ENCODE measurements around the gene ATP2A1. TPM values are rescaled to one million over a fixed set of nuclear protein-coding genes. Genes with fewer than 3 reads are reported as not detected.

Gene ATP2A1
- polyA plus RNA-seq, 1 donor (not counting 4 experiments of a cell fraction or from before 2014, with no cell fraction given), result 0.12 TPM

DNA sequence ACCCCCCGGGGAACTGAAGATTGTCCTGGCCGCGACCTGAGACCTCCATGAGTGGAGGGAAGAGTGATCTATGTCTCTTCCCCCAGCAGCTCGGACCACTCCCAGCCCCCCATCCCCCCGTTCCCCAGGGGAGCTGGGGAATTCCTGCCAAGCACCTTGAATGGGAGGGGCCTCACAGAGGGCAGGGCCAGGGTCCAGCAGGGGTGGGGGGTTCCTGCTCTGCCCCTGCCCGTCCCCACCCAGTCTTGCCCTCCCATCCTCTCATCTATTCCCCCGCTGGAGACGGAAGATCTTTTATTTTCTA lies 41.6 kb upstream of the ATP2A1 start:
- Histone ChIP-seq H3K9me1 (ENCODE audit: control insufficient read depth, extremely low read depth, insufficient read depth, low read length) (no peaks in the 10 kb centered on the region), H2AFZ (ENCODE audit: control insufficient read depth, low read length) (no peak overlapping the region), H3K4me2 (ENCODE audit: control insufficient read depth, extremely low read depth, insufficient read depth, low read depth, low read length) (no peak overlapping the region), H3K27ac (ENCODE audit: control insufficient read depth, insufficient read depth, low read length) (no peak overlapping the region), H3K4me3 (ENCODE audit: control insufficient read depth in 2 of 3, extremely low read depth in 1 of 3, insufficient read depth in 2 of 3, low read depth in 1 of 3, low read length in 3 of 3) (no peak overlapping the region), H3K27me3 (ENCODE audit: control insufficient read depth, extremely low read depth, insufficient read depth, low read length) (no peaks in the 10 kb centered on the region), H3K4me1 (ENCODE audit: control insufficient read depth, extremely low read depth, insufficient read depth, low read length) (no peaks in the 10 kb centered on the region), H3K79me2 (ENCODE audit: control insufficient read depth, insufficient read depth, low read length) (peaks cover 5% of the 10 kb centered on the region), H4K20me1 (ENCODE audit: control insufficient read depth, extremely low read depth, insufficient read depth, low read length) (no peaks in the 10 kb centered on the region), H3K36me3 (ENCODE audit: control insufficient read depth in 2 of 2, extremely low read depth in 1 of 2, insufficient read depth in 2 of 2, low read length in 2 of 2) (peaks cover 42 to 46% of the 10 kb centered on the region in 2 experiments), H3K9ac (ENCODE audit: control insufficient read depth, extremely low read depth, insufficient read depth, low read length) (no peak overlapping the region), H3K9me3 (ENCODE audit: control insufficient read depth, low read depth, low read length) (no peaks in the 10 kb centered on the region)
- DNase-seq (ENCODE audit: low read depth, low spot score), result no peak
- no peak for FAIRE-seq
- no peak for TF ChIP-seq EZH2 (IDR thresholded peaks at IDR 0.05; ENCODE audit: low read length)
- TF ChIP-seq, protein P1, sequence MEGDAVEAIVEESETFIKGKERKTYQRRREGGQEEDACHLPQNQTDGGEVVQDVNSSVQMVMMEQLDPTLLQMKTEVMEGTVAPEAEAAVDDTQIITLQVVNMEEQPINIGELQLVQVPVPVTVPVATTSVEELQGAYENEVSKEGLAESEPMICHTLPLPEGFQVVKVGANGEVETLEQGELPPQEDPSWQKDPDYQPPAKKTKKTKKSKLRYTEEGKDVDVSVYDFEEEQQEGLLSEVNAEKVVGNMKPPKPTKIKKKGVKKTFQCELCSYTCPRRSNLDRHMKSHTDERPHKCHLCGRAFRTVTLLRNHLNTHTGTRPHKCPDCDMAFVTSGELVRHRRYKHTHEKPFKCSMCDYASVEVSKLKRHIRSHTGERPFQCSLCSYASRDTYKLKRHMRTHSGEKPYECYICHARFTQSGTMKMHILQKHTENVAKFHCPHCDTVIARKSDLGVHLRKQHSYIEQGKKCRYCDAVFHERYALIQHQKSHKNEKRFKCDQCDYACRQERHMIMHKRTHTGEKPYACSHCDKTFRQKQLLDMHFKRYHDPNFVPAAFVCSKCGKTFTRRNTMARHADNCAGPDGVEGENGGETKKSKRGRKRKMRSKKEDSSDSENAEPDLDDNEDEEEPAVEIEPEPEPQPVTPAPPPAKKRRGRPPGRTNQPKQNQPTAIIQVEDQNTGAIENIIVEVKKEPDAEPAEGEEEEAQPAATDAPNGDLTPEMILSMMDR (optimal IDR thresholded peaks at IDR 0.05 in 1 of 3, IDR thresholded peaks at IDR 0.05 in 1 of 3, conservative IDR thresholded peaks at IDR 0.05 in 1 of 3; ENCODE audit: extremely low read depth in 1 of 3, insufficient read depth in 2 of 3, low read length in 3 of 3), result no peak
- dilution Hi-C loops (cut with MboI; ENCODE audit: extremely low pct_ligation_motif_present, low sequenced_read_pairs), result no loop called here

DNA sequence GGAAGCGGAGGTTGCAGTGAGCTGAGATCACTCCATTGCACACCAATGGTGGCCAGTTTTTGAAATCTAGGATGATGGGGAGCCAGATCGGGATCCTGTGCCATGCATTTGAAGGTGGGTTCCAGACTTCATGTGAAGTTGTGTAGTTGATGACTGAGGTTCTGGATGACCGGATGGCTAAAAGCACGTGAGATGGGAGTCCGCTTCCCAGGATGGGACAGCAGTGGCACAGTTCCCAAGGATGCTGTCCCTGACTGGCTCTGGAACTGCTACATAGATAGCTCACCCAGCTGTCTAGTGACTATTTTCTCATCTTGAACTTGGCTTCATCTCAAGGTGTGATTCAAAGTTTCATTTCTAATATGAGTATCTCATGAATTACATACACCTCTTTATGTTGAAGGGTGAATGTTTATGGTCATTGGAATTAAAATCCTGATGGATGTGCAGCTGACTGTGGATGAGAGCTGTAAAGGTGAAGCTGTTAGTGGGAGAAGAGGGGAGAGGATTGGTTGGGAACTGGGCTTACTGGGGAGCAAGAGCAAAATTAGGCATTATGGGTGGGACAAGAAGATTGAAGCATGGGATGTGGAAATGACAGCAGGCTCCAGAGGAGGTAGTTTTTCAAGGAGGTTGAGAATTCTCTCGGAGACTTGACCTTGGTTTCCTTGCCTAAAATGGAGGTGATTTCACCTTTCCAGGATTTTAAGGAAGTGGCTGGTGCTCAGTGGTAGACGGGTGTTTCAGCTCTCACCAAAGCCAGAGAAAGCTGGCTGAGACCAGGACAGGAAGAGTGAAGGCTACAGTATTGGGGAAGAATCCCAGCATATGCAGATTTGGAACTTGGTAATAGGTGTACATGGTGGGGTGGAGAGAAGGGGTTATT lies 40.4 kb upstream of the ATP2A1 start:
- Histone ChIP-seq H3K9me1 (ENCODE audit: control insufficient read depth, extremely low read depth, insufficient read depth, low read length) (no peaks in the 10 kb centered on the region), H3K36me3 (ENCODE audit: control insufficient read depth in 2 of 2, extremely low read depth in 1 of 2, insufficient read depth in 2 of 2, low read length in 2 of 2) (peaks cover 40 to 43% of the 10 kb centered on the region in 2 experiments), H3K9me3 (ENCODE audit: control insufficient read depth, low read depth, low read length) (no peaks in the 10 kb centered on the region), H3K4me2 (ENCODE audit: control insufficient read depth, extremely low read depth, insufficient read depth, low read depth, low read length) (no peak overlapping the region), H4K20me1 (ENCODE audit: control insufficient read depth, extremely low read depth, insufficient read depth, low read length) (no peaks in the 10 kb centered on the region), H3K27ac (ENCODE audit: control insufficient read depth, insufficient read depth, low read length) (no peak overlapping the region), H3K4me1 (ENCODE audit: control insufficient read depth, extremely low read depth, insufficient read depth, low read length) (no peaks in the 10 kb centered on the region), H3K79me2 (ENCODE audit: control insufficient read depth, insufficient read depth, low read length) (peaks cover 5% of the 10 kb centered on the region), H3K4me3 (ENCODE audit: control insufficient read depth in 2 of 3, extremely low read depth in 1 of 3, insufficient read depth in 2 of 3, low read depth in 1 of 3, low read length in 3 of 3) (no peak overlapping the region), H2AFZ (ENCODE audit: control insufficient read depth, low read length) (no peak overlapping the region), H3K27me3 (ENCODE audit: control insufficient read depth, extremely low read depth, insufficient read depth, low read length) (no peaks in the 10 kb centered on the region), H3K9ac (ENCODE audit: control insufficient read depth, extremely low read depth, insufficient read depth, low read length) (no peak overlapping the region)
- no peak for DNase-seq (ENCODE audit: low read depth, low spot score)
- dilution Hi-C loops (cut with MboI; ENCODE audit: extremely low pct_ligation_motif_present, low sequenced_read_pairs), result no loop called here
- no peak for FAIRE-seq
- TF ChIP-seq, protein P1 (optimal IDR thresholded peaks at IDR 0.05 in 1 of 3, IDR thresholded peaks at IDR 0.05 in 1 of 3, conservative IDR thresholded peaks at IDR 0.05 in 1 of 3; ENCODE audit: extremely low read depth in 1 of 3, insufficient read depth in 2 of 3, low read length in 3 of 3), result no peak
- TF ChIP-seq EZH2 (IDR thresholded peaks at IDR 0.05; ENCODE audit: low read length), result no peak
